ENCODE data around the gene SEMA6C.
"Not testable (repeated sequence)": the region's sequence is repeated elsewhere in the genome, so short reads cannot be mapped to it uniquely, and the experiment has no call there.

The SEMA6C gene

DNA sequence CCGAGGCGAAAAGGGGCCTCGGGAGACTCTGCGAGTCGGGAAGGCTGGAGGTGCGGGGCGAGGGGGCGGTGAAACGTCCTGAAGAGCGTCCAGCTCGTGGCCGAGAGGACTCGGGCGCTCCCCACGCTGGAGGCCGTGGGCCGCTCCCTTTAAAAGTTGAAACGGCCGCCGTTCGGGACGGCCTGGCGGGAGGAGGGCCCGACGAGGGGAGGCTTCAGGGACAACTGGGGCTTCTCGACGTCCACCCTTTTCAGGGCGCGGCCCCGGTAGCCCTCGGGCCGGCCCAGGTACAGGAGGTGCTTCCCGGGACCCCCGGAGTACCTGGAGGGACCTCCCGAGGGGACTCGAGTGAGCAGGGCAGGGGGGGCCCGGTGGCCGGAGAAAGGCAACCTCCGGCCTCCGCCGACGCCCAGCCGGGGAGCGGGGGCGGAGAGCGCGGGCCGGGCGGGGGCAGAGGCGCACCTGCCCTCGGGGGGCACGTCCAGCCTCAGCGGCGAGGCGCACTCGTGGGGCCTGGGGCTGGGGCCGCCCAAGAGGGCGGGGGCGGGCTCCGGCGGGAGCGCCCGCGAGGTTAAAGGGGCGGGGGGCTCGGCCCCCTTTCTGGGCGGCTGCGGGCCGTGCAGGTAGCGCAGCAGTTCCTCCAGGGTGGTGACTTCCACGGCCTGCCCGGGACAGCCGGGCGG lies 14.0 kb downstream of the SEMA6C start:
- DNase-seq (ENCODE audit: extremely low read depth in 1 of 2, low read depth in 1 of 2) = no peak

DNA sequence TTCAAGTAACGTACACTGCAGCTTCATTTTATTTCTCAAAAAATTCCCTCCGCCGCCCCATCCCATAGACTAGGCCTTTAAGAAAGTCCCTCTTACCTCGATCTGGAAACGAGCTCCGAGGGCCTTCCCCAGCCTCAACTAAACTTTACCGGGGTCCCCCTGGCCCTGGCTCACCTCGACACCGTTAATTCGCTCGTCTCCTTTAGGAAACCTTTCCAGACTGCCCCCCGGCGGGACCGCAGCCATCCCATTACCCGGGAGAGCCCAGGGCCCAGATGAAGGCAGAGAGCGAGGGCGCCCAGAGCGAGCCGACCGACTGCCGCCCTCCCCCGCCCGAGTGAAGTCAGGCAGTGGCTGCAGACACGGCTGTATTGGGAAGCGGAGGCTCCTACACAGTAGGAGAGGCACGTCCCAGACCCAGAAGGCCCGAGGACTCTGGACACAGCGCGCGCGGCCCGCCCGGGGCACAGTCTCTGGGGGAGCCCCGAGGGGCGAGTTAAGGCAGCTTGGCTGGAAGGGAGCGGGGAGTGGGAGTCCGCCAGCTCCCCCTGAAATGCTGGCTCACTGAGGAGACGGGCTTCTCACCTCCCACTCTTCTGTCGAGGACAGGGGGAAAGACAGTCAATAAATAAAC lies 14.6 kb downstream of the SEMA6C start:
- DNase-seq (ENCODE audit: extremely low read depth in 1 of 2, low read depth in 1 of 2) = no peak

DNA sequence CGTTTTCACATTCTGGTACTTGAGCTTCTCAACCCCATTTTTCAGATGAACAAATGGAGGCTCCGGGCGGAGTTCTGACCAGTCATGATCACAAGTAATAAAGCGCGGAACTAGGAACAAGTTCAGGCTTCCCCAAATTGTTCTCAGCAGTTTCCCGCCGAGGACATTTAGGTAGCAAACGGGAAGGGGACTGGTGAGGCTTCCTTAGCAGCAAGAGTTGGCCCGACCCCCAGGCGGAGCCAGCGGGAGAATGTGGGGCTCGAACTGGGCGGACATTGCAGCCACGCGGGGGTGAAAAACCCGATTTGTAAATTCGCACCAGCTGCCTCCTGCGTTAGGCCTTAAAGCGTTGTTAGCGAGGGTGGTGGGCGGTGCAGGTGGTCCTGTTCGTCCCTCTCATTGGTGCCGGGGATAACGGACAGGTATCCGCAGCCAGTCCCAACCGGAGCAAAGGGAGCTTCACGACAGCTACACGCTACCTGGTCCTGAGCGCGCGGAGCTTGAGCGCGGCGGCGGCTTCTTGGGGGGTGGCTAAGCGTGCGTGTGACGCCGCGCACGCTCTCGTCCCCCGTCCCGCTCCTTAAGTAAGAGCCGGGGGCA lies 15.3 kb downstream of the SEMA6C start:
- peak; percentile 50 to 59 for DNase-seq (ENCODE audit: extremely low read depth in 1 of 2, low read depth in 1 of 2)

DNA sequence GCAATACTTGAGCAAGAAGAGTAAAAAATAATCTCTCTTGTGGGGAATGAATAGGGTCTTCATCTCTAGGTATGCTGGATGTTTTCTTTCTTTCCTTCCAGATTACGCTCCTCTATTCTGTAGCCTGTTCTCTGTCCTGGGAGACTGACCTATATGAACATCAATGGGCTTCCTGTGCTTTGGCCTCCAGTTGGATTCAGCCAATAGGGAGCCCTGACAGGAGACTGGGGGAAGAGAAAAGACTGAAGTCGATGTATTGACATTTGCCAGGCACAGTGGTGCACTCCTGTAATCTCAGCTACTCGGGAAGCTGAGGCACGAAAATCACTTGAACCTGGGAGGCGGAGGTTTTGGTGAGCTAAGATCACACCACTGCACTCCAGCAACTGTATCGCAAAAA lies 17.6 kb downstream of the SEMA6C start:
- no peak for DNase-seq (ENCODE audit: extremely low read depth in 1 of 2, low read depth in 1 of 2)

DNA sequence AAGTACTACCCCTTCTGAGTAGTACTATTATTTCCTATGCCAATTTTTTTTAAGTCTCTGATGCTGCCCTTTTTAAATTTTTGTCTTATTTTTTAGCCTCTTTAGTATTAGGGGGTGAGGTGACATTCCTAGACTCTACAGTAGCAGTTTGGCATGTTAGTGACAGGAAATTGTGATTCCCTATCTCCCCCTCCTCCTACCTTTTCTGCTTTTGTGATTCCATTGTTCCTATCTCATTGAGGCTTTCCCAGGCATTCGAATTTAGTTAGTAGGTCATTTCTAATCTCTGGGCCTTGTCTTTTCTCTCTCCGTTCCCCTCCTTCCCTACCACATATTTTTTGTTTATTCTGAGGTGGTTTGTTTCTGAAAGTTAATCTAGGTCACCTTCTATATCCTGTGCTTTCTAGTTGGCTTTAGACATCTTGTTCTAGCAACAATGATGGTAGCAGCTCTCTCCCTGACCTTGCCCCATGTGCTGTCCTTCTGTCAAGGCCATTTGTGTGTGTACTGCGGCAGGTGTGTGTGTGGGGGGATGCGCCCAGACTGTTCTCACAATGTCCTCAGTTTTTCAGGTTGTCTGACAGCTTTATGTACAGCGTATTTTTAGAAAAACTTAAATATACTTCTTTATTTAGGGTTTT lies 21.5 kb downstream of the SEMA6C start:
- DNase-seq (ENCODE audit: extremely low read depth in 1 of 2, low read depth in 1 of 2) = no peak

DNA sequence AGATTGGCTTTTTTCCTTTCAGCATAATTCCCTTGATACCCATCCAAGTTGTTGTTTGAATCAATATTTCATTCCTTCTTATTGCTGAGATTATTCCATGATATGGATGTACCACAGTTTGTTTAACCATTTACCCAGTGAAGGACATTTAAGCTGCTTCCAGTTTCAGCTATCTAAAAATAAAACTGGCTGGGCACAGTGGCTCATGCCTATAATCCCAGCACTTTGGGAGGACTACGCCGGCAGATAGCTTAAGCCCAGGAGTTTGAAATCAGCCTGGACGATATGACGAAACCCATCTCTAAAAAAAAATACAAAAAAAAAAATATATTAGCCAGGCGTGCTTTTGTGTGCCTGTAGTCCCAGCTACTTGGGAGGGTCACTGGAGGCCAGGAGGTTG lies 32.6 kb downstream of the SEMA6C start:
- no peak for DNase-seq (ENCODE audit: extremely low read depth in 1 of 2, low read depth in 1 of 2)

DNA sequence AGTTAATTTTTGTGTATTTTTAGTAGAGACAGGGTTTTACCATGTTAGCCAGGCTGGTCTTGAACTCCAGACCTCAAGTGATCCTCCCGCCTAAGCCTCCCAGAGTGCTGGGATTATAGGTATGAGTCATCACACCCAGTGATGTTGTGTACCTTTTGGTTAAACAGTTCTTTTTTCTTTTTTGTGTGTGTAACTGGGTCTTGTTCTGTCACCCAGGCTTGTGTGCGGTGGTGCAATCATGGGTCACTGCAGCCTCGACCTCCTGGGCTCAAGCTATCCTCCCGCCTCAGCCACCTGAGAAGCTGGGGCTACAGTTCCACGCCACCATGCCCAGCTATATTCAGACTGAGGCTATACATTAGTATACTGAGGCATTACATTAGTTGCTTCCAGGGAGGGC lies 38.1 kb downstream of the SEMA6C start:
- no peak for DNase-seq (ENCODE audit: extremely low read depth in 1 of 2, low read depth in 1 of 2)

DNA sequence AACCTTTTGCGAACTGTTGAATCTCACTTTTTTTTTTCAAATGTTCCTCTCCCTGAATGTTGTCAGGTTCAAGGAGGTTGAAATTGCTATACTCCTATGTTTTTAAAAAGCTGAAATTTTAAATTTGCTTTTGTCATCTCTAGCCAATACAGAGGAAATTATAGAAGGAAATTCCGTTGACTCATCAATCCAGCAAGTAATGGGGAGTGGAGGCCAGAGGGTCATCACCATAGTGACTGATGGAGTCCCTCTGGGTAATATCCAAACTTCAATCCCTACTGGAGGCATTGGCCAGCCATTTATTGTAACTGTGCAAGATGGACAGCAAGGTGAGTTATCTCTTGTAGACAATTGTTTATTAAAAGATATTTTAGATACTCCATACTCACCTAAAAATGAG lies 39.5 kb downstream of the SEMA6C start:
- no peak for DNase-seq (ENCODE audit: extremely low read depth in 1 of 2, low read depth in 1 of 2)

DNA sequence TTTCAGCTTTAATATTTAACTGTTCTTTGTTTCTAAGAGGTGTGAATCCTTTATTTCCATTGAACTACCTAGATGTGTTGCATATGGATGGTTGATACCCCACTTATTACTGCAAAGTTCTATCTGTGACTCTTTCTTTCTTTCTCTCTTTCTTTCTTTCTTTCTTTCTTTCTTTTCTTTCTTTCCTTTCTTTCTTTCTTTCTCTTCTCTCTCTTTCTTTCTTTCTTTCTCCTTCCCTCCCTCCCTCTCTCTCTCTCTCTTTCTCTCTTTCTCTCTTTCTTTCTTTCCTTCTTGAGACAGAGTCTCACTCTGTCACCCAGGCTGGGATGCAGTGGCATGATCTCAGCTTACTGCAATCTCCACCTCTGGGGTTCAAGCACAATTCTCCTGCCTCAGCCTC lies 41.8 kb downstream of the SEMA6C start:
- no peak for DNase-seq (ENCODE audit: extremely low read depth in 1 of 2, low read depth in 1 of 2)

DNA sequence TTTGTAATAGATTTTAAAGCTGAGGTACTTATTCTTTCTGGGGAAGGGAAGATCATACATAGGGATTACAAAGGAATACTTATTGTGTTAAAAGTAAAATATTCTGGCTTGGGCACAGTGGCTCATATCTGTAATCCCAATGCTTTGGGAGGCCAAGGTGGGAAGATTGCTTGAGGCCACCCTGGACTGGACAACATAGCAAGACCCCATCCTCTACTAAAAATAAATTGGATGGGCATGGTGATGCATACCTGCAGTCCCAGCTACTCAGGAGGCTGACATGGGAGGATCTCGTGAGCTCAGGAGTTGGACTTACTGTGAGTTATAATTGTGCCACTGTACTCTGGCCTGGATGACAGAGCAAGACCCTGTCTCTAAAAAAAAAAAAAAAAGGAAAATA lies 48.3 kb downstream of the SEMA6C start:
- no peak for DNase-seq (ENCODE audit: extremely low read depth in 1 of 2, low read depth in 1 of 2)

DNA sequence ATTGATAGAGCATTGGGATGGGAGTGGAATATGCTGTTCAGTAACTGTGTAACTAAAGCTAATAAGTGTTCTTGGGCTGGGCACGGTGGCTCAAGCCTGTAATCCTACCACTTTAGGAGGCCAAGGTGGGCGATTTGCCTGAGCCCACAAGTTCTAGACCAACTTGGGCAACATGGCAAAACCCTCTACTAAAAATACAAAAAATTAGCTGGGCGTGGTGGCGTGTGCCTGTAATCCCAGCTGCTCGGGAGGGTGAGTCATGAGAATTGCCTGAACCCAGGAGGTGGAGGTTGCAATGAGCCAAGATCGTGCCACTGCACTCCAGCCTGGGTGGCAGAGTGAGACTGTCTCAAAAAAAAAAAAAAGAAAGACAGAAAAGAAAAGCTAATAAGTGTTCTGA lies 49.0 kb downstream of the SEMA6C start:
- not testable (repeated sequence) for DNase-seq (ENCODE audit: extremely low read depth in 1 of 2, low read depth in 1 of 2)

DNA sequence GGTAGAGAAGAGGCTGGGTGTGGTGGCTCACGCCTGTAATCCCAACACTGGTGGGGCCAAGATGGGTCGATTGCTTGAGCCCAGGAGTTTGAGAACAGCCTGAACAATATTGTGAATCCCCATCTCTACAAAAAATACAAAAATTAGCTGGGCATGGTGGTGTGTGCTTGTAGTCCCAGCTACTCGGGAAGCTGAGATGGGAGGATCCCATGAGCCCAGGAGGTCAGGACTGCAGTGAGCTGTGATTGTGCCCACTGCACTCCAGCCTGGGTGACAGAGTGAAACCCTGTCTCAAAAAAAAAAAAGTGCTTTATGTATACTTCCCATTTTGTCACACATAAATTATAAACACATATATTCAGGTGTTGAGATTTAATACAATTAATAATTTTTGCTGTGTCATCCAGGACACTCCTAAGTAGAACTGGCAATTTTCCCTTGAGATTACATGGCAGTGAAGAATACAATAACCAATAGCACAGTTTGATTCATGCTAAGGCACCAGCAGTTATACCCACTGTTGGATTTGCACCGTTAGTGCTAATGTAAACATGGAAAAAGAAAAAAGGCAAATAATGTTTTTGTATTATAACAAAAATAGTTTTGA lies 60.4 kb downstream of the SEMA6C start:
- no peak for DNase-seq (ENCODE audit: extremely low read depth in 1 of 2, low read depth in 1 of 2)

Measured in activated CD8-positive, alpha-beta memory T cell treated with anti-CD3 and anti-CD28 coated beads for 1 hour (primary cell).